ENCODE data around the gene PSMD10.

Gene PSMD10

DNA sequence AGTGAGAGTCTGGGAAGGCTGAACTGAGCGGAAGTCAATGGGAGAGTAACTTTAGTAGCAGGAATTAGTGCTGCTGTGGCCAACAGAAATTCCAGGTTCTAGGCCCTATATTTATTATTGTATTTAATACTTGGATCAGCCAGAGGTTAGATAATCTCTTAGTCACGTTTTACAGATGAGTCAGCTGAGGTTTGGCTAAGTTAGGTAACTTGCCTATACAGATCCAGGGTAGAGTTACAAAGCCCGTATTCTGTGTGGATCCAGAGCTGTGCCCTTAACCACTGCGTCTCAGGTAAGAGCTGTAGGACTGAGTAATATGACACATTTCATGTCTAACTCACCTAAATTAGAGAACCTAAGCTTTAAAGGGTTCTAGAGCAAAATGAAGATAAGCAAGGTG, 20.5 kb downstream of the PSMD10 start:
- DNase-seq, result no peak

- no peak for DNase-seq
Measured at GRCh38 chrX:108068121-108068520, 23.2 kb downstream of the PSMD10 start.

DNA sequence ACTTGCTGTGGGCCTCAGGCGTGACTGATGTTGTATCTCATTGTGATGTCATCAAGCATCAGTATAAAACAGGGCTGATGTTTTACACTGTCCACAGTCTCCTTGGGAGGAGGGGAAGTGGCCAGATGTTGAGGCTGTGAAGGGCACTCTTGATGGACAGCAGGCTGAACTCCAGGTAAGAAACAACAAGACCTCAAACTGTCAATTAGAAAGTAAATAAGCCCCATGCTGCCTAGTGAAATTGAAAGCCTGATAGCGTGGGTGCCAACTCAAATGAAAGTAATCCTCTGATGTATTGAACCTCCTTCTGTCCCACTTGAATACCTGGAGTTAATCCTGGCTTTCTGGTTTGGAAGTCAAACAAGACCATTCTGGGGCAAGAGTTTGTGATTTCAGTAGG, 26.7 kb downstream of the PSMD10 start:
- DNase-seq, result no peak

- DNase-seq, result no peak
Measured at GRCh38 chrX:108064001-108064400, 27.3 kb downstream of the PSMD10 start.

DNA sequence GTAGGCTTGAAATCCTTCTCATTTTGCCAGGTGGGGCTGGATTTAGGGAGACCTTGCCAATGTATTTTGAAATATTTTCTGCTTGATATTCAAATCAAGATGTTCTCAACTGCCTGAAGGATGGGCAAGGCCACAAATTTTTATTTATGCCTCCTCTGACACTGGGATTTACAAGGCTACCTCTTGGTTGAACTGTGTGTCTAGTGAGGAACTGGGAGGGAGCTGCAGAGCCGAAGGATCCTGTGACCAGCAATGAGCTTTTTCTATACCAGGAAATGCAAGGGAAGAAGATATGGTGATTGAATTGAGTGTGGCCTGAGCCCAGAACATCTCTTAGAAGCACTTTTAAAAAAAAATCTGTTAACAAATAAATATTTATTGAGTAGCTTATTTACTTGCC, 31.5 kb downstream of the PSMD10 start:
- DNase-seq, result no peak

- no peak for DNase-seq
Measured at GRCh38 chrX:108055546-108055945, 35.8 kb downstream of the PSMD10 start.

DNA sequence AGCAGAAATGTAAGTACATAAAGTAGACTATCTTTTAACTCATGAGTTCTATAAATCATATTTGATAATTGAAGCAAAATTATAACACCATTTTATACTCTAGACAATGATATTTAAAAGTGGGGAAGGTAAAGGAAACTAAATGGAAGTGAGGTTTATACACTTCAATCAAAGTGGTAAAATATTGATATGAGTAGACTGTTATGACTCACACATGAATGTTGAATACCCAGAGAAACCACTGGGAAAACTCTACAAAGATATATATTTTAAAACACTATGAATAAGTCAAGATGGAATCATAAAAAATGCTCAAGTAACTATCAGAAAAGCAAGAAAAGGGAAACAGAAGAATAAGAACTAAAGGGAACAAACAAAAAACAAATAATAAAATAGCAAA, 38.1 kb downstream of the PSMD10 start:
- DNase-seq, result no peak

DNA sequence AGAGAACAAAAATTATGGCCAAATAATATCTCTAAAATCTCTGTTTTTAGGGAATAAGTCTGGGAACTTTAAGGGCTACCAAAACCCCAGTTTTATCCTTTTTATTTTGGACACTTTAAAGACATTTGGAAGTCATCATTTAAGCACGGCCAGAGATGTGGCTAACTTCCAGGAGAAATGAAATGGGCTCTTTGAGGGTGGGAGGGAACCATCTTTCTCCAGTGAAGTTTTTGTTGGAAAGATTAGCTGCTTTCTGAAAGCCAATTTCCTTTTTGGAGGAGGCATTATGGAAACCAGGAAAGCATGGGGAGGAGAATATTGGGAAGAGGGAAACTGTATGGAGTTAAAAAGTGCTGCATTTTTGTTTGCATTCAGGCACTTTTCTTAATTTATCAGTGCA, 41.7 kb downstream of the PSMD10 start:
- DNase-seq, result no peak

GRCh38 chrX:108044554-108045256, 46.6 kb downstream of the PSMD10 start, which contains the start of gene VSIG1:
VSIG1 (plus strand) TSS chrX:108045065; CDS start chrX:108045131, 66 bp downstream.
- no peak for DNase-seq

- no peak for DNase-seq
Measured at GRCh38 chrX:108036298-108036973, 54.9 kb downstream of the PSMD10 start.

GRCh38 chrX:108034725-108035124, 56.6 kb downstream of the PSMD10 start:
- no peak for DNase-seq

Measured in CD4-positive, alpha-beta T cell treated with Interleukin-21 for 1 hour (primary cell).